ENCODE results near the gene UQCC3. TPM values are rescaled to one million over a fixed set of nuclear protein-coding genes. Genes with fewer than 3 reads are reported as not detected.

The UQCC3 gene
- total and polyA plus RNA-seq, 2 of the 13 experiments (the other 11 are each of a cell fraction or from before 2014, with no cell fraction given) = 7.7 to 16.0 TPM

GRCh38 chr11:62666259-62666926 is 5.1 kb upstream of the UQCC3 start (continued):
- 0 out of 2 replicates have a peak, but pooled peaks have one; percentile 19 for TF ChIP-seq ZNF740 (CRISPR knock-in tag; IDR thresholded peaks at IDR 0.05)
- 0 out of 2 replicates have a peak, but pooled peaks have one; percentile 51 for TF ChIP-seq ZNF605 (CRISPR knock-in tag; IDR thresholded peaks at IDR 0.05)
- peak; percentile 52; the same call in 1 of the 2 replicates for TF ChIP-seq ZNF687 (CRISPR knock-in tag; IDR thresholded peaks at IDR 0.05)
- TF ChIP-seq AKAP8 (CRISPR knock-in tag; IDR thresholded peaks at IDR 0.05) = no peak
- TF ChIP-seq TEF (CRISPR knock-in tag; IDR thresholded peaks at IDR 0.05) = no peak
- TF ChIP-seq RFXAP (CRISPR knock-in tag; IDR thresholded peaks at IDR 0.05; ENCODE audit: borderline replicate concordance) = 0 out of 2 replicates have a peak, but pooled peaks have one; percentile 34
- 0 out of 2 replicates have a peak, but pooled peaks have one; percentile 32 for TF ChIP-seq ZNF296 (CRISPR knock-in tag; conservative IDR thresholded peaks at IDR 0.05)
- TF ChIP-seq POLR2A (IDR thresholded peaks at IDR 0.05; ENCODE audit: insufficient read depth in 1 of 2, low read depth in 2 of 2, low read length in 2 of 2) = peak; percentile 52 to 56; a peak in 3 of 4 replicates
- TF ChIP-seq ZNF891 (CRISPR knock-in tag; IDR thresholded peaks at IDR 0.05) = peak; percentile 60; the same call in 1 of the 2 replicates
- 0 out of 2 replicates have a peak, but pooled peaks have one; percentile 40 for TF ChIP-seq PLSCR1 (CRISPR knock-in tag; IDR thresholded peaks at IDR 0.05; ENCODE audit: borderline replicate concordance)
- peak; percentile 76; the same call in 1 of the 2 replicates for TF ChIP-seq ZNF430 (CRISPR knock-in tag; IDR thresholded peaks at IDR 0.05)
- no peak for TF ChIP-seq EZH2 (conservative IDR thresholded peaks at IDR 0.05; ENCODE audit: low read depth, low read length)
- peak; percentile 9; the same call in 1 of the 2 replicates for TF ChIP-seq SPEN (CRISPR knock-in tag; IDR thresholded peaks at IDR 0.05; ENCODE audit: low read depth)
- 0 out of 2 replicates have a peak, but pooled peaks have one; percentile 45 for TF ChIP-seq ISX (CRISPR knock-in tag; conservative IDR thresholded peaks at IDR 0.05)
- TF ChIP-seq SRSF1 (optimal IDR thresholded peaks at IDR 0.05; ENCODE audit: low read depth, low read length) = peak; percentile 43
- no peak for TF ChIP-seq ZNF574 (CRISPR knock-in tag; IDR thresholded peaks at IDR 0.05)
- TF ChIP-seq ZNF709 (CRISPR knock-in tag; IDR thresholded peaks at IDR 0.05) = 0 out of 2 replicates have a peak, but pooled peaks have one; percentile 9
- TF ChIP-seq MBD4 (IDR thresholded peaks at IDR 0.05; ENCODE audit: borderline replicate concordance, low read length) = peak; percentile 59; the same call in 1 of the 2 replicates
